Measurements from ENCODE around the gene RTTN.

DNA sequence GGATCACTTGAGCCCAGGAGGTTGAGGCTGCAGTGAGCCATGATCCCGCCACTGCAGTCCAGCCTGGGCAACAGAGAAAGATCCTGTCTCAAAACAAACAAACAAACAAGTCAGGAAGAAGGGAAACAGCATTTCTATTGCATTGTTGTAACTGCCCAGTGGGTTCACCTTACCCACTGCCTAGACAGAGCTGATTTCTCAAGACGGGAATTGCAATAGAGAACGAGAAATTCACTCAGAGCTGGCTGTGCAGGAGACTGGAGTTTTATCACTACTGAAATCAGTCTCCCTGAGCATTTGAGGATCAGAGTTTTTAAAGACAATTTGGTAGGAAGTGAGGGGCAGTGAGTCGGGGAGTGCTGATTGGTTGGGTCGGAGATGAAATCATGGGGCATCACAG, 24.2 kb upstream of the RTTN start:
- TF ChIP-seq, protein P1, sequence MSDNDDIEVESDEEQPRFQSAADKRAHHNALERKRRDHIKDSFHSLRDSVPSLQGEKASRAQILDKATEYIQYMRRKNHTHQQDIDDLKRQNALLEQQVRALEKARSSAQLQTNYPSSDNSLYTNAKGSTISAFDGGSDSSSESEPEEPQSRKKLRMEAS (CRISPR knock-in tag; IDR thresholded peaks at IDR 0.05): no peak
- TF ChIP-seq, protein P2, sequence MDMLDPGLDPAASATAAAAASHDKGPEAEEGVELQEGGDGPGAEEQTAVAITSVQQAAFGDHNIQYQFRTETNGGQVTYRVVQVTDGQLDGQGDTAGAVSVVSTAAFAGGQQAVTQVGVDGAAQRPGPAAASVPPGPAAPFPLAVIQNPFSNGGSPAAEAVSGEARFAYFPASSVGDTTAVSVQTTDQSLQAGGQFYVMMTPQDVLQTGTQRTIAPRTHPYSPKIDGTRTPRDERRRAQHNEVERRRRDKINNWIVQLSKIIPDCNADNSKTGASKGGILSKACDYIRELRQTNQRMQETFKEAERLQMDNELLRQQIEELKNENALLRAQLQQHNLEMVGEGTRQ (CRISPR knock-in tag; IDR thresholded peaks at IDR 0.05): no peak
- TF ChIP-seq, protein P3, sequence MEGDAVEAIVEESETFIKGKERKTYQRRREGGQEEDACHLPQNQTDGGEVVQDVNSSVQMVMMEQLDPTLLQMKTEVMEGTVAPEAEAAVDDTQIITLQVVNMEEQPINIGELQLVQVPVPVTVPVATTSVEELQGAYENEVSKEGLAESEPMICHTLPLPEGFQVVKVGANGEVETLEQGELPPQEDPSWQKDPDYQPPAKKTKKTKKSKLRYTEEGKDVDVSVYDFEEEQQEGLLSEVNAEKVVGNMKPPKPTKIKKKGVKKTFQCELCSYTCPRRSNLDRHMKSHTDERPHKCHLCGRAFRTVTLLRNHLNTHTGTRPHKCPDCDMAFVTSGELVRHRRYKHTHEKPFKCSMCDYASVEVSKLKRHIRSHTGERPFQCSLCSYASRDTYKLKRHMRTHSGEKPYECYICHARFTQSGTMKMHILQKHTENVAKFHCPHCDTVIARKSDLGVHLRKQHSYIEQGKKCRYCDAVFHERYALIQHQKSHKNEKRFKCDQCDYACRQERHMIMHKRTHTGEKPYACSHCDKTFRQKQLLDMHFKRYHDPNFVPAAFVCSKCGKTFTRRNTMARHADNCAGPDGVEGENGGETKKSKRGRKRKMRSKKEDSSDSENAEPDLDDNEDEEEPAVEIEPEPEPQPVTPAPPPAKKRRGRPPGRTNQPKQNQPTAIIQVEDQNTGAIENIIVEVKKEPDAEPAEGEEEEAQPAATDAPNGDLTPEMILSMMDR (IDR thresholded peaks at IDR 0.05): no peak
- TF ChIP-seq, protein P4, sequence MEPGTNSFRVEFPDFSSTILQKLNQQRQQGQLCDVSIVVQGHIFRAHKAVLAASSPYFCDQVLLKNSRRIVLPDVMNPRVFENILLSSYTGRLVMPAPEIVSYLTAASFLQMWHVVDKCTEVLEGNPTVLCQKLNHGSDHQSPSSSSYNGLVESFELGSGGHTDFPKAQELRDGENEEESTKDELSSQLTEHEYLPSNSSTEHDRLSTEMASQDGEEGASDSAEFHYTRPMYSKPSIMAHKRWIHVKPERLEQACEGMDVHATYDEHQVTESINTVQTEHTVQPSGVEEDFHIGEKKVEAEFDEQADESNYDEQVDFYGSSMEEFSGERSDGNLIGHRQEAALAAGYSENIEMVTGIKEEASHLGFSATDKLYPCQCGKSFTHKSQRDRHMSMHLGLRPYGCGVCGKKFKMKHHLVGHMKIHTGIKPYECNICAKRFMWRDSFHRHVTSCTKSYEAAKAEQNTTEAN (CRISPR knock-in tag; IDR thresholded peaks at IDR 0.05): no peak
- TF ChIP-seq CREB1 (CRISPR knock-in tag; IDR thresholded peaks at IDR 0.05) (no peak), SP1 (CRISPR knock-in tag; conservative IDR thresholded peaks at IDR 0.05) (no peak)
